T follicular helper cell (primary cell): ENCODE data around the gene C14orf93.
A peak's percentile ranks its signal among the peaks of the same experiment; 100 is the strongest.

ENCODE experiments used
- DNase-seq: peaks from one replicate; pipeline ENCODE4 v3.0.0-alpha.2; 2020; ENCODE audit warnings: low read depth
- total RNA-seq, 2 experiments: gene quantifications; one replicate each; lab custom pipeline; 2026; lab: John Stamatoyannopoulos, UW

C14orf93 gene, protein sequence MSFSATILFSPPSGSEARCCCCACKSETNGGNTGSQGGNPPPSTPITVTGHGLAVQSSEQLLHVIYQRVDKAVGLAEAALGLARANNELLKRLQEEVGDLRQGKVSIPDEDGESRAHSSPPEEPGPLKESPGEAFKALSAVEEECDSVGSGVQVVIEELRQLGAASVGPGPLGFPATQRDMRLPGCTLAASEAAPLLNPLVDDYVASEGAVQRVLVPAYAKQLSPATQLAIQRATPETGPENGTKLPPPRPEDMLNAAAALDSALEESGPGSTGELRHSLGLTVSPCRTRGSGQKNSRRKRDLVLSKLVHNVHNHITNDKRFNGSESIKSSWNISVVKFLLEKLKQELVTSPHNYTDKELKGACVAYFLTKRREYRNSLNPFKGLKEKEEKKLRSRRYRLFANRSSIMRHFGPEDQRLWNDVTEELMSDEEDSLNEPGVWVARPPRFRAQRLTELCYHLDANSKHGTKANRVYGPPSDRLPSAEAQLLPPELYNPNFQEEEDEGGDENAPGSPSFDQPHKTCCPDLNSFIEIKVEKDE
- total RNA-seq = 3.3 to 11.5 reads per million in 2 experiments

DNA sequence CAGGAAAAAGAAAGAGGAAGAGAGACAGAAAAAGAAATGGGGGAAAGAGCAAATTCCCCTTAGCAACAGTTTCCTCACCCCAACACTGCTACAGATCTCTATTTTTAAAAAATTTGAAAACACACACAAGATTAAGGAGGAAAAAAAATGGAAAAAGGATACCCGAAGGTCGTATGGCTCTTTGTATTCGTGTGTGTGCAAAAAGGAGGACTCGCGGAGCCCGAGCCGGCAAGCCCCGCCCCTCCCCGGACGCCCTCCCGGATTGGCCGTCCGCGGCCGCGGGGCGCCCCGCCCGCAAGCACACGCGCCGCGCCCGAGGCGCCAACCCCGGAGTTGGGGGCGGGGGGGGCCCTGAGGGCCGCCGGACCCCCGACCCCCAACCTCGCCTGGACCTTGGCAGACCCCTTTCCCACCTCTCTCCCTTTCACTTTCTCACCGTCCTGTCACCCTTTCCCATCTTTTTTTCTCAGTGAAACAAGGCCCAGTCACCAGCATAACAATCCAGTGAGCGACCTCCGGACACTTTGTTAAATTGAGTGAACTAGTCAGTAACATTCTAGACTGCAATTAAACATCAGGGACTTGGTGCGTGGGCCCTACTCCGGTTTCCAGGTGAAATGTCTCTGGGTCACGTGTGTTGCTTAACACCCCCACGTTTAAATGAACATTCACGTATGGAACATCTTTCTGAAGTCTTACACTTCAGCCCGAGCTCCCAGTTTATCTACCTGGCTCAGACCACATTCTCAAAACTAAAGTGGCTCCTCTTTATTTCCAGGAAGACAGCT is at the start of gene C14orf93:
C14orf93 (minus strand) TSS at position 205 of the 788 bp plus-strand sequence. CDS start 11,120 bp downstream, outside the sequence.
- DNase-seq = peak; percentile 71

DNA sequence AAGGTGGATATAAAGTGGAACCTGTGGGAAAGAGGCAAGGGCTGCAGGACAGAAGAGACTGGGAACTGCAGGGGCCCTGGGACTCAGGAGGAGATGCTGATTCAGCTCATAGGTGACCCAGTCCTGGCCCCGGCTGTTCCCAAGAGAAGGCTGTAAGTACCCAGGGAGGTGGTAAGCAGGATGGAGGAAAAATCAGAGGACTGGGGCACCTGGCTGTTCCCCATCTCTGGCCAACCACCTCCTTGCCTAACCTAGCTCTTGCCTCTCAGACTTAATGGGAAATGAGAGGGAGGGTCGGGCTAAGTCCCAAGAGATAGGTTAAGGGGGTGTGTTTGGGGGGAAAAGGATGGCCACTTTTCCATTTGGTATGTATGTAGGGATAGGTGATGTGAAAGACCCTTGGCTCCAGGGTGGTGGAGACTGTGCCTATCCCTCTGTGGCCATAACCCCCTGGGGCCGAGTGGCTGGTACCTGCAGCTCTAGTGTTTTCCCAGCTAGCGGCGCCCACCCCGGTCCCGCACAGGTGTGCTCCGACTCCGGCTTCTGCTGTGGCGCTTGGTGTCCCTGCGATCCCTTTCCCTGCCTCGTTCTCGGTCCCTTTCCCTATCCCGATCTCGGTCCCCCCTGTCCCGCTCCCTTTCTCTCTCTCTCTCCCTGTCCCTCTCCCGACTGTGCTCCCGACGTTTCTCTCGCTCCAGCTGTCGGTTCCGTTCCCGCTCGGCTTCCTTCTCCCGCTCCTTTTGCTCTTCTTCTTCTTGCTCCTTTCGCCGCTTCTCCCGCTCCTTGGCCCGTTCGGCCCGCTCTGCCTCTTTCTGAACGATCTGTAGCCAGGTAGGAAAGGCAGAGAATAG is 48.9 kb upstream of the C14orf93 start:
- no peak for DNase-seq

DNA sequence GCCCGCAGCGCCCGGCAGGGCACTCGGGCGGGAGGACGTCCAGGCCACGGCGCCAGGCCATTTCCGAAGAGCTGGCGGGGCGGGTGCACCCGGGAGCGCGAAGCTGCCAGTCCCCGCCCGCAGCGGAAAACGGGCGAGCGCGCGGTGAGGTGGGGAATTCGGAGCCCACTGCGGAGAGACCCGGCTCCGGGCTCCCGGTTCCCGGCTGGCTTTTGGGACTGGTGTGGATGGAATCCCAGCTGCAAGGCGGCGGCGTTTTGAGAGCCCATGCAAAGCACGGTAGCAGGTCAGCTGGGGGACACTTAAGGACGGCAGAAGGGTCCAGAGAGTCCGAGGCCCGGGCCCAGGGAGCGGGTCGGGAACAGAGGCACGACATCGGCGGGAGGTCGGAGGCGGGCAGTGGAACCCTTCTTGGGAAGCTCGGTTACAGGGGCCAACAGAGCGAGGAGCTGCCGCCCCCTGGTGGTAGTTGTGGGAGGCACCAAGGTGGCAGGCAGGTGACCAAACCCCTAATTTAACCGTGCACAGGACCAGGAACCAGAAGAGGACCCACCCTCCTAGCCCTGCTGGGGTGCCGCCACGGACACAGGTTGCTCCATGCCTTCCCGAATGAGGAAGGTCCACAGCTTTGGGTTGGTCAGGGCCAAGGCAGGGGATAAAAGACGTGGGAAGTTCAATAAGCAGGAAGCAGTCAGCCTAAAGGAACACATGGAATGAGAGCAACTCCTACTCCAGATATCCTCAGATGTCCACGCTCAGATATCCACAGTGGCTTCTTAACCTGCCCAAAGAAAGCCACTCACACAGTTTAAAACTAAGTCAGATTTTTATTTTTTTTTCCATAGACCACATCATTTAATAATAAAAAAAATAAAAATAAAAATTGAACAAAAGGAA is 48.1 kb upstream of the C14orf93 start:
- peak; percentile 79 for DNase-seq

DNA sequence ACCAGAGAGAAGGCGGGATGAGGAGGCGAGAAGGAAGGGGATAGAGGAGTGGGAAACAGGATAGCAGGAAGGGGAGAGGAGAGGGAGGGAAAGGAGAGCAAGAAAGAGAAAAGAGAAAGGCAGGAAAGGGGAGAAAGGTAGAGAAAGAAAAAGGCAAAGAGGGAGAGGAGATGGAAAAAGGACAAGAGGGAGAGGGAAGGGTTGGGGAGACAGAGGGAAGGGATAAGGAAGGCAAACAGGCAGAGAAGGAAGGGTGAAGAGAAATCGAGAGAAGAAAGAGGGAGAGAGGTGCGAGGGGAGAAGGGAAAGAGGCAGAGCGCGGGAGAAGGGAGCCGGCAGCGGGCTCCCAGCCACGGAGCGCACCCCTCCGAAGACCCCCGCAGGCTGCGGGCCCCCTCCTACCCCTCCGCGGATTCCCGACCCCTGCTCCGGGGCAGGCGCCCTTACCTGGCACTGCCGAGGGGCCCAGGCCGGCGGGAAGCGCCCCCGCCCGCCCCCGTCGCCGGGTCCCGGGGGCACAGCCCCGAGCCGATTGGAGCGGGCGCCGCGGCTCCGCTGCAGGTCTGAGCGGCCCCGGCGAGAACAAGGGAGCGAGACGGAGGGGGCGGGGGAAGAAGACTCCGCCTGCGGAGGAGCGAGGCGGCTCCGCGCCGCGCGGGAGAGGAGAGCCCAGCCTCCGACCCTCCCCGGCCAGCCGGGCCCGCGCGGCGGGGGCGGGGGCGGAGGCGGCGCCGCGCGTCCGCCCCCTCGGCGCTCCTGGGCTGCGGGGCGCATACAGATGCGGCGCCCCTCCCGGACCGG is 47.2 kb upstream of the C14orf93 start, which contains the start of gene CDH24:
CDH24 (minus strand) TSS at position 565 of the 801 bp plus-strand sequence. CDS start 1,787 bp downstream, outside the sequence.
- peak; percentile 59 for DNase-seq

DNA sequence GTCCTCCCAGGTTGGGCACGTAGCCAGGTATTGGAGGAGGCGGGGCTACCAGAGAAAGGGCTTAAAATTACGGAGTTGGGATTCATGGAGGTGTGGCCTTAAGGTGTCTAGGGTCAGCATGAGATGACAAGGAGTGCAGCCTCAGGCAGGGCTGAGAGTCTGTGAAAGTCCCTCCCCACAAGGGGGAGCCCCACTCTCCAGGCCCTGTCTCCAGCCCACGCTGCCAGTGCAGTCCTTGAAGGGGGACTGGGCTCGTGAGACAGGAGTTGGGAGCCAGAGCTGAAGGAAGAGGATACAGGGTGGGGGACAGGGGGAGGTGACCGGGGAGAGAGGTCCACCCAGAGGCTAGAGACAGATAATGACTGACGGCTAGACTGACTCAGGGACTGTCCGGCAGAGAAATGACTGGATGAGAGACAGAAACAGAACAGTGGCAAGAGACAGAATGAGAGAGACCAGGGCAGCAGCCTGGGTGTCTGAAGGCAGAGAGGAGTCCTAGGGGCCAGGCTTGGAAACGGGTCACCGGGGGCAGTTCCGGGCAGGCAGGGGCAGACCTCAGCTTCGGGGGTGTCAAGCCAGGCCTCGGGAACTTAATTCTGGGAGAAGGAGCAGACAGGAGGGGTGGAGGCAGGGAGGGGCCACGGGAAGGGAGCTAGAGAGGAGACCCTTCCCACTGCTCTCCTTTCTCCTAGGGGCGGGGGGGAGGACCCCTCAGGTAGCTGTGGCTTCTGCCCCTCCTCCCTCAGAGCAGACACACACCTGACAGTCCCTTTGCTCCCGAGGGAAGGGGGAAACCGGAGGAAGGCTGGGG is 46.4 kb upstream of the C14orf93 start:
- DNase-seq = peak; percentile 50

DNA sequence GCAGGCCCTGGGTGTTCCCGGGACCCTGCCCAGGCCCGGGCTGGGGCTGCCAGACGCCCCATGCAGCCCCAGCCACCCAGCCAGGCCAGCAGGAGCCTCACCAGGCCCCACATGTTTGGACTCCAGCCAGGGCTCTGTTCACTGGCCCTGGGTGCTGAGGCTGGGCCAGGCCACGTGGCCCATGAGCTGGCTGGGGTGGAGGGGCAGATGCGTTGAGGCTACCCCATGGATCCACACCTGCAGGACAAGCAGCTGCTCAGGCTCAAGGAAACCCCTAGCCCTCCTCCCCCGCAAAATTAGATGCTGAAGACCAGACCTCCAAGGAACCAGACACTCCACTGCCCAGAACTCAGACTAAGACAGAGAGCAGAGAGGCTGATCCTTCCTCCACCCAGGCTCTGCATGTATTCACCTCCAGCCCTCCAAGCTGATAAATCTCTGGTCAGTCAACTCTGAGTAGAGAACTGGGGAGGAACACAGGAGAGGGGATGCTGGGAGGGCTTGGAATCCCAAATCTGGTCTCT is 45.7 kb upstream of the C14orf93 start:
- no peak for DNase-seq

DNA sequence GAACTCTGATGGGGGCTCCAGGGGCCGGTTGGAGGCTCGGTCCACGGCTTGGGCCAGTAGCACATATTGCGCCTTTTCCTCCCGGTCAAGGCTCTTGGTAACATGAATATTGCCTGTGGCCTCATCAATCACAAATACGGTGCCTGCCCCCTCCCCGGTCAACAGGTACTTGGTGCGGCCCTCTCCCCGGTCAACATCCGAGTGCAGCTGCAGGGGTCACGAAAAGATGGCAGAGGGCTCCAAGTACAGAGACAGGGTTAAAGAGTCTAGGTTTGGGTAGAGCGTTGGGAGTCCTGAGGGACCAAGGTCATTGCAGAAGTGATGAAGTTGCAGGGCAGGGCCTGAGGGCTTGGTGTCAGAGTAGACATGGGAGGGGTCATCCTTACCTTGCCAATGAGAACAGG is 45.2 kb upstream of the C14orf93 start:
- DNase-seq = no peak

DNA sequence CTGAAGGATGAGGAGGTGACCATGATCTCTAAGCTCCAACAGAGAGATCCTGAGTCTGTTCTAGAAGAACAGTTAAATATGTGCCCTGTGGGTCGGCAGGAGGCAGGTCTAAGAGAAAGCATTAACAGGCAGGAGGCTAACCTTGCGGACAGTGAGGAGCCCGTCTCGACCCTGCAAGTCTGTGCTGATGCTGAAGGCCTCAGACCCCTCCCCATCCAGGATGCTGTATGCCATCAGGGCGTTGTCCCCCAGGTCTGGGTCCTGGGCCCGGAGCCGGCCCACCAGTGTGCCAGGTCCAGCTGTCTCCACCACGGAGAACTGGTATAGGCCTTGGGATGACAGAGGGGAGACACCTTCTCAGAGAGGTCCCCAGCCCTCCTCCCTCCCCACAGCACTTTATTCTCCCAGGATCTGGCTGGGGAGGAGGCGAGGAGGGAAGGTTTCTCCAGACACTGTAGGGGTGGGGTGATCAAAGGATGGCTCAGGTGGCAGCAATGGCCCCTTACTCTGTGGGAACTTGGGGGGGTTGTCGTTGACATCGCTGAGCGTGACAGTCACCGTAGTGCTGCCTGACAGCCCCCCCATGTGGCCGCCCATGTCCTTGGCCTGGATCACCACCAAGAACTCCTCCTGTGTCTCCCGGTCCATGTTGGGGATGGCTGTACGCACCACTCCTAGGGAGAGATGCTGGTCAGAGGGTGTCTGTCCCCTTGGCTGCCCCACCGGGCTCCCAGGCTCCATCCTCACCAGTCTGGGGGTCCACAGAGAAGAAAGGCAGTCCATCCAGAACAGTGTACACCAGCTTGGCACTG is 44.3 kb upstream of the C14orf93 start:
- no peak for DNase-seq

DNA sequence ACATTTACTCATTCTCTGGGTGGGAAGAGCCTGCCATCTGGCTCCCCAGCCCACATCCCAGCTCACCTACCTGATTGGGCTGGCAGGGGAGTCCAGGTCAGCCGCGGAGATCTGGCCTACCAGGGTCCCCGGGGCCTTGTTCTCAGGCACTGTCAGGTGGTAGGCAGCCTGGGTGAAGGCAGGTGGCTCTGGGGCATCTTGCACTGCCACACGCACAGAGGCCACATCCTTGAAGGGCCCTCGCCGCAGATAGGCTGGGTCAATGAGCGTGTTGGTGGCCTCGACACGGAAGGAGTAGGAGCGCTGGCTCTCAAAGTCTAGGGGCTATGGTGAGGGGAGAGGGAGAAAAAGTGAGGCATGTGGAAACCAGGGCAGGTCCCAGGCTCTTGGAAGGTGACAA is 43.5 kb upstream of the C14orf93 start:
- DNase-seq = no peak

DNA sequence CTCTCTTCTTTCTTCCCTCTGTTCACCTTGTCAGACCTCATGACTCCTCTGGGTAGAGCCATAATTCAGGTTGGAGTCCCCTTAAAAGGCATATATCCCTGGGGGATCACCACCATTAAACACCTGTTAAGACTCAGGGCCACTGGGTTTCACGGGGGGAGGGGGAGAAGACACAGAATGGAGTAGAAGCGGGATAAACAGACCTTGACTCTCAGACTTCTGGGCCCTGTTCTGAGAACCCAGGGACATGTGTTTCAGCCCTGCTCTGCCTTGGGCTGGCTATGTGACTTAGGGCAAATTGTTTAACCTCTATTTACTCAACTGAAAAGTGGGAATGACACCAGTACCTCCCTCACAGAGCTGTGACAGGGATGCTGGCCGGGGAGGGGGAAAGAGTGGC is 42.7 kb upstream of the C14orf93 start:
- DNase-seq = no peak

DNA sequence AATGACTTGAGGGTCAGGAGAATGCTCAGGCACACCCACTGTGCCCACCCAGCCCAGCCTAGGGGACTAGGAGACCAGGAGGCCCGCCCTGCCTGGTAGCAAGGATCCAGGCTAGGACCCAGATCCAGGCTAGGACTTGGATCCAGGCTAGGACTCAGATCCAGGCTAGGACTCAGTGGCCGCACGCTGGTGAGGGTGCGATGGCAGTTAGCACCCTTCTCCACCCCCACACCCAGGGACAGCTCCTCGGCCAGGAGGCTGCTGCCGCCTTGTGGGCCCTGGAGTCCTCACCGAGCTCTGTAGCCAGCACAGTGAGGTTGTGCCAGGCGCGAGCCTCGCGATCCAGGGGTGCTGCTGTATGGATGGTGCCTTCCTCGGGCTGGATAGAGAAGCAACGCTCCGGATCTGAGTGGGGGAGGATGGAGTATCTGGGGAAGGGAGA is 42.3 kb upstream of the C14orf93 start:
- no peak for DNase-seq

DNA sequence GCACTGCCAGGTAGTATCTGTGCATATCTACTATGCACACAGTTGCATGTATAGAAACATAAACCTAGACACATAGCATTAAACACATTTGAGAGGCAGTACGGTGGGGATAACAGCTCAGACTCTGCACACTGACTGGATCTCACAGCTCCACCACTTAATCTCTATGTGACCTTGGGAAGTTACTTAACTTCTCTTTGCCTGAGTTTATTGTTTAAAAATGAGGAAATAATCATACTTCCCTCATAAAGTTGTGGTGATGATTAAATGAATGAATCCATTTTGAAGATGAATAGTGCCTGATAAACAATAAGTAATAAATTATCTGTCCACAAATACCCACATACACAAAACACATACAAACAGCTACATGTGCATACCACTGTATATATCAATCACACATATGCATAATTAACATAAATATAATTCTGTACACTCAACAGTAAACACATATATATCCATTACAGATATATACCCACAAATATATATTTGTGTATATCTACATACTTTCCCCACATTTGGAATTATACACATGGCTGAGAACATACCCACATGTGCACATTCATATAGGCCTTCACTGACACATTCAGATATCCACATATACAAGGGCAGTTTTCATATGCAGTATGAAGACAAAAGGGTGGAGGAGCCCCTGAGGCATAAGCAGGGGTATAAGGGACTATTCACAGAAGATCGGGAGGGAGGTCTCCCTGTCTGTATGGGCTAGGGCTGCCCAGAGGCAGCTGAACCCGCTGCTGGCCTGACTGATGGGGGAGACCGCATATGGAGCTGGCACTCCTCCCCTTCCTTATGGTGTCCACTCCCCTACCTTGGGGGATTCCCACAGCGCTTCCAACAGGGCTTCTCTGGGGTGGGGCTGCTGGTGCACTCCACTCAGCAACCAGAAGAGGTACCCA is 41.5 kb upstream of the C14orf93 start:
- no peak for DNase-seq

DNA sequence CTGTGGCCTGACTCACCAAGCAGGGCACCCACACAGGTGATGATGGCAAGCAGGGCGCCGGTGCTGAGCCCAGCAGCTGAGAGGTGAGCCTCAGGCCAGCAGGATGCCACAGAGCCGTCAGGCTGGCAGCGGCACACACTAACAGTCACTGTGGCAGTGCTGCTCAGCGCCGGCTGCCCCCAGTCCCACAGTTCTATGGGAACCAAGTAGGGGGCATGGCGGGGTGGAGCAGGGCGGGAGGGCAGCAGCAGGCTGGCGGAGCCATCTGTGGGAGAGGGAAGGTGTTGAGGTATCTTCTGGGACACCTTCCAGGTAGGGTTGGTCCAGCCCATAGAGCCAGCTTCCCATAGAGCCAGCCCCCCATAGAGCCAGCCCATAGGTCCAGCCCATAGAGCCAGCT is 39.1 kb upstream of the C14orf93 start:
- DNase-seq = no peak

DNA sequence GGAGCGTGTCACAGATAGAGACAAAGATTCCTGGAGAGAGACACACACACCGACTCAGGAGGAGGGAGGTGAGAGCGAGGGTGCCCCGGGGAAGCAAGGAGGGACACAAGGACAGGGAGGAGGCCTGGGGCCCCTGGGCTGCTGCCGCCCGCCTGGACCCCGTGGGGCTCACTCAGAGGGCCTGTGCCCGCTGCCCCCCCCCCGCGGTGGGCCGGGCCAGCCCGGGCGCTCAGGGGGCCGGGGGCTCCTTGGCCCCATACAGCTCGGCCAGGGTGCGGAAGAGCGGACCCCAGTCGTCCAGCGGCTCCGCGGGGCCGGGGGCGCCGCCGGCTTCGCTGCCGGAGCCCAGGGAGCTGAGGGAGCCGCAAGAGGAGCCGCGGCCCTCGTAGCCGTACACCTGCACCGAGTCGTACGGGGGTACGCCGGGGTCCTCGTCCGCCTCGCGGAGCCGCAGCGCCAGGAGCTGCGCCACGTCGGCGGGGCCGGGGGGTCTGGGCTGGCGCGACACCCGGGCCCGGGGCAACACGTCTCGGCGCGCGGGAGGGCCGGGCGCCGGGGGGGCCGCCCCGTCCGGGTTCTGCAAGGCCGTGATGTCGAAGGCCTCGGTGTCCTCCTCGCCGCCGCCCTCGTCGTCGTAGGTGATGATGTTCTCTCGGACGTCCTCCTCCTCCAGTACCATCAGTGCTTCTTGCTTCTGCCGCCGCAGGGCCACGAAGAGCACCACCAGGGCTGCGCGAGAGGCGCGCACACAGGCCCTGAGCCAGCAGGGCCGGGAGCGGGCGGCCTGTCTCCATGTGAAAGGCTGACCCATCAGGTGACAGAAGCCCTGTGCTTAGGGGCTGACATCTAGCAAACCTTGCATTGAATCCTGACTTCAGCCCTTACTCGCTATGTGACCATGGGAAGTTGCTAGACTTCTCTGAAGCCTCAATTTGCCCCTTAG is 38.1 kb upstream of the C14orf93 start:
- DNase-seq = no peak

DNA sequence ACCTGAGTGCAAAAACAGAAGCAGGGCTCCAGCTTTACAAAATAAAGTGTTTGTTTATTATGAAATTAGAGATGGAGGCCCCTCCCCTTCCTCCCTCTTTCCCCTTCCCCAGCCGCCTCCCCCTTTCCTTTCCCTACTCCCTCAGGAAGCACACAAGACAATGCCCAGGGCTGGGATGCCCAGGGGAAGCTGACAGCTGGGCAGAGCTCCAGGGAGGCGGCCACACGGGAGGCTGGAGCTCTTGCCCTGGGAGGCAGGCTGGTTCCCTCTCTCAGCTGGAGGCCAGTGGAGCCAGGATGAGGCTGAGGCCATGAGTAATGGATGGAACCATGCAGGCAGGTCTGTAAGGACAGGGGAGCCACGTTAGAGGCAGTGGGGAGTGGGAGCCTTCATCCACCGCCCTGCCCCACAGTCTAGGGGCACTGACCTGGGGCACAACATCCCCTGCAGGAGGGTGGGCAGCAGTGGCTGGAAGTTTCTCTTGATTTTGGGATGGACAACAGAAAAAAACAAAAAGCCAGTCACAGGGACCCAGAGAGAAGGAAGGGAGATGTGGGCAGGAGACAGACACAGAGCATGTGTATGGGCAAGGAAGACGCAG is 37.2 kb upstream of the C14orf93 start:
- no peak for DNase-seq
